ENCODE measurements around the gene PABPN1L. TPM values are rescaled to one million over a fixed set of nuclear protein-coding genes. Genes with fewer than 3 reads are reported as not detected.

The PABPN1L gene
- total RNA-seq, 1 donor from 2014 or later = not detected

DNA sequence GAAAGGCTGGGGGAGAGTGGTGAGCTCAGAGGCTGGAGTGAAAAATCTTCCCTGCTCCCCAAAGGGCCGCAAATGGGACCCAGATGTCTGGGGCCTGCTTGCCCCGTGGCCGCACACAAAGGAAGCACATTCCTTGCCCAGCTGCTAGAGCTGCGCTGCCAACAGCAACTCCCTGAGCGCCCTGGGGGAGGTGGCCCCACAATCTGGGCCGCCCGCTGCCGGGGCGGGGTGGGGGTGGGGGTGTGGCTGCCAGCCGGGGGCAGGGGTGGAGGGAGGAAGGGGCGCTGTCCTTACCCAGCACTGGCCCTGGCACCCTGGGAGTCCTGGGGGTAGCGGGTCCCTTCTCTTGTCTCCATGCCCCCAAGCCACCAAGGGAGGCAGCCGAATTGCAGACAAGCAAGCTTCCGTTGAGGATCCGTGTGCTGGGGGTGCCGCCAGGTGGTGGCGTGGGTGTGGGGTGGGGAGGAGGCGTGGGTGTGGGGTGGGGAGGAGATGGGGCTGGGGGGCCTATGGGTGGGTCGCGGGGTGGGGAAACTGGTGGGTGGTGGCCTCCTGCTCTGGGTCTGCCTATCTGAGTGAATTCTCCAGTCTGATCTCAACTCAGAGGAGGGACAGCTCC, 48.4 kb upstream of the PABPN1L start:
- H4K20me1 ChIP-seq (ENCODE audit: insufficient read depth, low read length) = no peaks in the 10 kb centered on the region
- no peak overlapping the region for H3K4me2 ChIP-seq (ENCODE audit: low read length)
- no peaks in the 10 kb centered on the region for H3K36me3 Mint-ChIP-seq (ENCODE audit: low read depth, unreplicated experiment)
- no peak overlapping the region for H3K9ac ChIP-seq (ENCODE audit: low read length)
- H3K4me1 Mint-ChIP-seq (ENCODE audit: low read depth, unreplicated experiment) = peaks cover 4% of the 10 kb centered on the region
- H3K9me3 ChIP-seq (ENCODE audit: insufficient read depth, low read depth, low read length) = no peaks in the 10 kb centered on the region
- no peak overlapping the region for H3K4me3 ChIP-seq (ENCODE audit: insufficient read depth, low read depth, low read length)
- H3K27ac Mint-ChIP-seq (ENCODE audit: unreplicated experiment) = no peak overlapping the region
- no peak overlapping the region for H3K27ac ChIP-seq (ENCODE audit: low read depth, low read length)
- H3K36me3 ChIP-seq (ENCODE audit: insufficient read depth, low read length) = no peaks in the 10 kb centered on the region
- peak; percentile 27 for DNase-seq (ENCODE audit: low read depth)
- H3K4me3 Mint-ChIP-seq (ENCODE audit: unreplicated experiment) = no peak overlapping the region
- no peak overlapping the region for H2AFZ ChIP-seq (ENCODE audit: low read depth, low read length)
- peaks cover 3% of the 10 kb centered on the region for H3K4me1 ChIP-seq (ENCODE audit: insufficient read depth, low read length)
- H3K9me3 Mint-ChIP-seq (ENCODE audit: unreplicated experiment) = peaks cover 5% of the 10 kb centered on the region
- H3K27me3 Mint-ChIP-seq (ENCODE audit: low read depth, unreplicated experiment) = peaks cover 33% of the 10 kb centered on the region
- TF ChIP-seq, protein P1, sequence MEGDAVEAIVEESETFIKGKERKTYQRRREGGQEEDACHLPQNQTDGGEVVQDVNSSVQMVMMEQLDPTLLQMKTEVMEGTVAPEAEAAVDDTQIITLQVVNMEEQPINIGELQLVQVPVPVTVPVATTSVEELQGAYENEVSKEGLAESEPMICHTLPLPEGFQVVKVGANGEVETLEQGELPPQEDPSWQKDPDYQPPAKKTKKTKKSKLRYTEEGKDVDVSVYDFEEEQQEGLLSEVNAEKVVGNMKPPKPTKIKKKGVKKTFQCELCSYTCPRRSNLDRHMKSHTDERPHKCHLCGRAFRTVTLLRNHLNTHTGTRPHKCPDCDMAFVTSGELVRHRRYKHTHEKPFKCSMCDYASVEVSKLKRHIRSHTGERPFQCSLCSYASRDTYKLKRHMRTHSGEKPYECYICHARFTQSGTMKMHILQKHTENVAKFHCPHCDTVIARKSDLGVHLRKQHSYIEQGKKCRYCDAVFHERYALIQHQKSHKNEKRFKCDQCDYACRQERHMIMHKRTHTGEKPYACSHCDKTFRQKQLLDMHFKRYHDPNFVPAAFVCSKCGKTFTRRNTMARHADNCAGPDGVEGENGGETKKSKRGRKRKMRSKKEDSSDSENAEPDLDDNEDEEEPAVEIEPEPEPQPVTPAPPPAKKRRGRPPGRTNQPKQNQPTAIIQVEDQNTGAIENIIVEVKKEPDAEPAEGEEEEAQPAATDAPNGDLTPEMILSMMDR (IDR thresholded peaks at IDR 0.05; ENCODE audit: insufficient read depth, low read depth, low read length) = no peak
- TF ChIP-seq EZH2 (IDR thresholded peaks at IDR 0.05; ENCODE audit: insufficient read depth, low read length) = no peak
- H3K27me3 ChIP-seq (ENCODE audit: insufficient read depth, low read length) = no peaks in the 10 kb centered on the region
- no peak for FAIRE-seq
- H3K79me2 ChIP-seq (ENCODE audit: insufficient read depth, low read length) = no peaks in the 10 kb centered on the region

DNA sequence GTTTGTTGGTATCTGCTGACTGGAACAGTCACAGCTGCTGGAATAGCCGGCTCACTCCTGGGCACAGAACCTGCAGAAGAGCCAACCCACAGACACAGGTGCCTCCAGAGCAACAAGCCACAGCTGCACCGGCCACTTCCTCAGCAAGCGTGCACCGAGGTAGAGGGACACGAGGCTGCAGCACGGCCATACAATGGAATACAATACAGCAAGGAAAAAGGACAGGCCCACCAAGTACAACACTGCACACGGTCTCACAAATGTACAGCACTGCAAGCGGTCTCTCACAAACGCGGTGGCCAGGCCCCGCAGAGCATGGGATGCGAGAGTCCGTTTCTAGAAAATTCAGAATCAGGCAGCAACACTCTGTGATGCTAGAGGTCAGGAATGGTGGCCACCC, 47.4 kb upstream of the PABPN1L start:
- H3K4me3 Mint-ChIP-seq (ENCODE audit: unreplicated experiment) = no peak overlapping the region
- TF ChIP-seq EZH2 (IDR thresholded peaks at IDR 0.05; ENCODE audit: insufficient read depth, low read length) = no peak
- TF ChIP-seq, protein P1 (IDR thresholded peaks at IDR 0.05; ENCODE audit: insufficient read depth, low read depth, low read length) = no peak
- Histone ChIP-seq H3K27me3 (ENCODE audit: insufficient read depth, low read length) (no peaks in the 10 kb centered on the region), H3K79me2 (ENCODE audit: insufficient read depth, low read length) (no peaks in the 10 kb centered on the region), H3K36me3 (ENCODE audit: insufficient read depth, low read length) (no peaks in the 10 kb centered on the region), H3K4me3 (ENCODE audit: insufficient read depth, low read depth, low read length) (no peak overlapping the region), H3K4me2 (ENCODE audit: low read length) (no peak overlapping the region), H3K27ac (ENCODE audit: low read depth, low read length) (no peak overlapping the region), H3K4me1 (ENCODE audit: insufficient read depth, low read length) (peaks cover 3% of the 10 kb centered on the region), H3K9me3 (ENCODE audit: insufficient read depth, low read depth, low read length) (no peaks in the 10 kb centered on the region), H3K9ac (ENCODE audit: low read length) (no peak overlapping the region), H2AFZ (ENCODE audit: low read depth, low read length) (no peak overlapping the region), H4K20me1 (ENCODE audit: insufficient read depth, low read length) (no peaks in the 10 kb centered on the region)
- no peaks in the 10 kb centered on the region for H3K36me3 Mint-ChIP-seq (ENCODE audit: low read depth, unreplicated experiment)
- DNase-seq (ENCODE audit: low read depth) (no peak), FAIRE-seq (no peak)
- peaks cover 31% of the 10 kb centered on the region for H3K27me3 Mint-ChIP-seq (ENCODE audit: low read depth, unreplicated experiment)
- no peak overlapping the region for H3K27ac Mint-ChIP-seq (ENCODE audit: unreplicated experiment)
- H3K9me3 Mint-ChIP-seq (ENCODE audit: unreplicated experiment) = peaks cover 5% of the 10 kb centered on the region
- peaks cover 4% of the 10 kb centered on the region for H3K4me1 Mint-ChIP-seq (ENCODE audit: low read depth, unreplicated experiment)

DNA sequence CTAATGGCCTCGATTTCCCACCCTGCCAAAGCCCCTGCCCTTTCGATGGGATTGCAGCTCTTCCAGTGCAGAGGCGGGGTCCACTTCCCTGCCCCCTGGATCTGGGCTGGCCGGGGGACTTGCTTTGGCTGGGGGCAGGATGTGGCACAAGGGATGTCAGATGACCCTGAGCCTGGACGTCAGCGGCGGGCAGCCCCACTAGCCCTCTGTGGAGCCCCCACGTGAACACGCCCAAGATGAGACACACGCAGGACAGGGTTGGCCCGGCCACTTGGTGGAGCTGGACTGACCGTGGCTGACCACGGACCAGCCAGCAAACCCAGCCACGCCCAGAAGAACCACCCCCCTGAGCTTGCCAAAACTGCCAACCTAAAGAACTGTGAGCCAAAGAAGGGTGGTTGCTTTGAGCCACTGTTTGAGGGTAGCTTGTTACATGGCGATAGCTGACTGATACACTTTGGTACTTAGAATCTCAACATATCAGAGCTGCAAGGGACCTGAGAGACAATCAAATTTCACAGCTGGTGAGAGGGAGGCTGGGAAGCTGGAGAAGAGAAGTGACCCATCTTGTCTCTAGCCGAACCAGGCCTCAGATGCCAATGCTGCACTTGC, 46.6 kb upstream of the PABPN1L start:
- Histone ChIP-seq H3K4me3 (ENCODE audit: insufficient read depth, low read depth, low read length) (no peak overlapping the region), H3K4me1 (ENCODE audit: insufficient read depth, low read length) (peaks cover 3% of the 10 kb centered on the region), H3K27me3 (ENCODE audit: insufficient read depth, low read length) (no peaks in the 10 kb centered on the region), H3K9ac (ENCODE audit: low read length) (no peak overlapping the region), H4K20me1 (ENCODE audit: insufficient read depth, low read length) (no peaks in the 10 kb centered on the region), H3K79me2 (ENCODE audit: insufficient read depth, low read length) (no peaks in the 10 kb centered on the region), H3K9me3 (ENCODE audit: insufficient read depth, low read depth, low read length) (no peaks in the 10 kb centered on the region), H3K27ac (ENCODE audit: low read depth, low read length) (no peak overlapping the region), H3K36me3 (ENCODE audit: insufficient read depth, low read length) (no peaks in the 10 kb centered on the region), H2AFZ (ENCODE audit: low read depth, low read length) (no peak overlapping the region), H3K4me2 (ENCODE audit: low read length) (no peak overlapping the region)
- H3K27ac Mint-ChIP-seq (ENCODE audit: unreplicated experiment) = no peak overlapping the region
- H3K9me3 Mint-ChIP-seq (ENCODE audit: unreplicated experiment) = peaks cover 5% of the 10 kb centered on the region
- peaks cover 4% of the 10 kb centered on the region for H3K4me1 Mint-ChIP-seq (ENCODE audit: low read depth, unreplicated experiment)
- TF ChIP-seq EZH2 (IDR thresholded peaks at IDR 0.05; ENCODE audit: insufficient read depth, low read length) = no peak
- TF ChIP-seq, protein P1 (IDR thresholded peaks at IDR 0.05; ENCODE audit: insufficient read depth, low read depth, low read length) = no peak
- no peaks in the 10 kb centered on the region for H3K36me3 Mint-ChIP-seq (ENCODE audit: low read depth, unreplicated experiment)
- H3K27me3 Mint-ChIP-seq (ENCODE audit: low read depth, unreplicated experiment) = peaks cover 28% of the 10 kb centered on the region
- FAIRE-seq = no peak
- no peak overlapping the region for H3K4me3 Mint-ChIP-seq (ENCODE audit: unreplicated experiment)
- DNase-seq (ENCODE audit: low read depth) = no peak

All from astrocyte (in vitro differentiated cells and primary cell).